ENCODE measurements around the gene ADM5. TPM values are rescaled to one million over a fixed set of nuclear protein-coding genes. Genes with fewer than 3 reads are reported as not detected.

The ADM5 gene
- total RNA-seq, 2 donors from 2014 or later = 1.6 TPM; not detected in 1

DNA sequence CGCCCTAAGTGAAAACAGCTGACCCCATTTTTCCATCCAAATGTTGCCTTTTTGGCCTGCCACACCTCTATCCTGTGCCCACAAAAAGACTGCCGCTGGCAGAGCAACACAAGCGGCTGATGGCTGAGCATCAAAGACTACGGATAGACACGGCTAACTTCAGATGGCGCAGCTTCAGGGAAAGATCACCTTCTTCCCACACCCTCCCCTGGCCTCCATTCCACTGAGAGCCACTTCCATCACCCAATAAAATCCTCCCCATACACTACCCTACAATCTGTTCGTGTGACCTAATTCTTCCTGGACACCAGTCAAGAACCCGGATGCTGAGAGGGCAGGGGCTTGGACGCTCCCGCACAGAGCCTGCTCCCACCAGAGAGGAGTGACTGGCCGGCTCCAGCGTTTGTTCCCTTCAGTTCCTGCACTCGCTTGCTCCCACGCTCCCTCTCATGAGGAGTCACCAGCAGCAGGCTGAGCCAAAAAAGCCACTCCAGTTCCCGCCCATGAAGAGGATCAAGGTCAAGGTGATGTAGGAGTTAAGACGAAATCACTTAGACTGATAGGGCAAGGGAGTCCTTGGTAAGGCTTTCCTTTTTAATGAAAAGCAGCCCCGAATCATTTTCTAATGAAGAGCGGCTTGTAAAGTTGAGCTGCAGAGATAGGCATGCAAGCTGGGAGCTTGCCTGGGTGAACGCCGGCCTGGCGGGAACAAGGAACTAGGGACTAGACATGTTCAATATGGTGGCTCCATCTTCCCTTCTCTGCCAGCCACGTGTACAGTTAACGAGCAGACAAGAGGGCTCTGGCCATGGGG is 38.0 kb downstream of the ADM5 start:
- ATAC-seq (no peak), DNase-seq (peak in 3 of 4 donors; percentile 19 to 49 (median 20))
- no peaks in the 10 kb centered on the region for H3K4me1 ChIP-seq

DNA sequence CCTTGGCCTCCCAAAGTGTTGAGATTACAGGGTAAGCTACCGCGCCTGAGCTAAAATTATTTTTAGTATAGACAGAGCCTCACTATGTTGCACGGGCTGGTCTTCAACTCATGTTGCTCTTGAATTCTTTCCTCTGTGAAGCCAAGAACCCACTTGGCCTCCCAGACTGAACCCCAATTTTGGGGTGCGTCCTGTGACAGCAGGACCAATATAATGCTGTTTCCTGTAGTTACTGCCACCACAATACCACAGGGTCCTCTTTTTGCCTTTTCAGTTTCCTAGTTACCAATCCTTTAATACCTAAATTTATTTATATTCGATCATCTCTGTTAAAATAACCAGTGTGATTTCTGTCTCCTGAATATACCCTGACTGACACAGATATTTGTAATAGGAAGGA is 40.8 kb downstream of the ADM5 start:
- intact Hi-C loops (cut with DNase I) = no loop called here
- H3K27ac ChIP-seq = no peak overlapping the region
- no peaks in the 10 kb centered on the region for H3K36me3 ChIP-seq (replicated peaks in 1 of 2; ENCODE audit: insufficient read depth in 1 of 2, low read depth in 2 of 2)
- DNase-seq (no peak), ATAC-seq (no peak)
- H3K9me3 ChIP-seq = no peaks in the 10 kb centered on the region
- H3K4me1 ChIP-seq = no peaks in the 10 kb centered on the region
- WGBS, 2 donors = 81 to 82% methylated on average over 5 of the region's 5 CpGs
- TF ChIP-seq, protein P1, sequence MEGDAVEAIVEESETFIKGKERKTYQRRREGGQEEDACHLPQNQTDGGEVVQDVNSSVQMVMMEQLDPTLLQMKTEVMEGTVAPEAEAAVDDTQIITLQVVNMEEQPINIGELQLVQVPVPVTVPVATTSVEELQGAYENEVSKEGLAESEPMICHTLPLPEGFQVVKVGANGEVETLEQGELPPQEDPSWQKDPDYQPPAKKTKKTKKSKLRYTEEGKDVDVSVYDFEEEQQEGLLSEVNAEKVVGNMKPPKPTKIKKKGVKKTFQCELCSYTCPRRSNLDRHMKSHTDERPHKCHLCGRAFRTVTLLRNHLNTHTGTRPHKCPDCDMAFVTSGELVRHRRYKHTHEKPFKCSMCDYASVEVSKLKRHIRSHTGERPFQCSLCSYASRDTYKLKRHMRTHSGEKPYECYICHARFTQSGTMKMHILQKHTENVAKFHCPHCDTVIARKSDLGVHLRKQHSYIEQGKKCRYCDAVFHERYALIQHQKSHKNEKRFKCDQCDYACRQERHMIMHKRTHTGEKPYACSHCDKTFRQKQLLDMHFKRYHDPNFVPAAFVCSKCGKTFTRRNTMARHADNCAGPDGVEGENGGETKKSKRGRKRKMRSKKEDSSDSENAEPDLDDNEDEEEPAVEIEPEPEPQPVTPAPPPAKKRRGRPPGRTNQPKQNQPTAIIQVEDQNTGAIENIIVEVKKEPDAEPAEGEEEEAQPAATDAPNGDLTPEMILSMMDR (IDR thresholded peaks at IDR 0.05) = no peak
- TF ChIP-seq POLR2A (IDR thresholded peaks at IDR 0.05) = no peak
- no peak overlapping the region for H3K4me3 ChIP-seq
- no peaks in the 10 kb centered on the region for H3K27me3 ChIP-seq

More for the DNA sequence above, 38.0 kb downstream of the ADM5 start:
- 68 to 71% methylated on average over 20 to 23 of the region's 23 CpGs for WGBS, 2 donors
- Histone ChIP-seq H3K4me3 (no peak overlapping the region), H3K27ac (peak overlapping the region in 1 of 4 donors; percentile 2), H3K27me3 (no peaks in the 10 kb centered on the region), H3K36me3 (replicated peaks in 1 of 2; ENCODE audit: insufficient read depth in 1 of 2, low read depth in 2 of 2) (no peaks in the 10 kb centered on the region), H3K9me3 (no peaks in the 10 kb centered on the region)
- intact Hi-C loops (cut with DNase I) = no loop called here
- TF ChIP-seq POLR2A (IDR thresholded peaks at IDR 0.05) = no peak
- TF ChIP-seq, protein P1 (IDR thresholded peaks at IDR 0.05) = no peak

DNA sequence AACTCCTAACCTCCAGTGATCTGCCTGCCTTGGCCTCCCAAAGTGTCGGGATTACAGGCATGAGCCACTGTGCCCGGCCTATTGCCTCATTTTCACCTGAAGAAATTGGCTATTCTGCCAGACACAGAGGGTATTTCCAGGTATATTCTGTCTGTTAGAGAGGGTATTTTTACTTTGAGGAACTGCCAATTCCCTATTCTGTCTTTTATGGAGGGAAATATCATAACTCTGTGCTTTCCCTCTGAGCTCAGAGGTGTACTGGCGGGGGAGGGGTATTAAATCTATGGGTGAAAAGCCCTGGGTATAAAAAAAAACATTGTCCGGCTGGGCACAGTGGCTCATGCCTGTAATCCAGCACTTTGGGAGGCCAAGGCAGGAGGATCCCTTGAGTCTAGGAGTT is 48.9 kb downstream of the ADM5 start:
- 66 to 76% methylated on average over 4 of the region's 4 CpGs for WGBS, 2 donors
- no peak overlapping the region for H3K4me3 ChIP-seq
- no peak overlapping the region for H3K27ac ChIP-seq
- H3K9me3 ChIP-seq = no peaks in the 10 kb centered on the region
- intact Hi-C loops (cut with DNase I) = no loop called here
- ATAC-seq (no peak), DNase-seq (no peak)
- no peaks in the 10 kb centered on the region for H3K36me3 ChIP-seq (replicated peaks in 1 of 2; ENCODE audit: insufficient read depth in 1 of 2, low read depth in 2 of 2)
- TF ChIP-seq POLR2A (IDR thresholded peaks at IDR 0.05) = no peak
- TF ChIP-seq, protein P1 (IDR thresholded peaks at IDR 0.05) = no peak
- H3K4me1 ChIP-seq = no peaks in the 10 kb centered on the region
- H3K27me3 ChIP-seq = no peaks in the 10 kb centered on the region

DNA sequence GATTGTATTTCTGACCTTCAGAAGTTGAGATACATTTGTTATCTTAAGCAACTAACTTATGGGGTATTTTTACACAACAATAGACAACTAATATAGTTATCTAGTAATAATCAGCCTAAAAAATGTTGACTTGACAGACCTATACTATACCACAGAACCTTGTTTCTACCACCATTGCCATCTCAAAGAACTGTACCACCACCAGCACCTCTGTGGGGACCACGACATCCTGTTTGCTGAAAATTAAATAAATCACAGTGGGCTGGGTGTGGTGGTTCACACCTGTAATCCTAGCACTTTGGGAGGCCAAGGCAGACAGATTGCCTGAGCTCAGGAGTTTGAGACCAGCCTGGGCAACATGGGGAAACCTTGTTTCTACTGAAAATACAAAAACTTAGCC is 49.7 kb downstream of the ADM5 start:
- no peak overlapping the region for H3K4me3 ChIP-seq
- 67 to 86% methylated on average over 1 of the region's 1 CpG for WGBS, 2 donors

More for the DNA sequence above, 49.7 kb downstream of the ADM5 start:
- Histone ChIP-seq H3K27me3 (no peaks in the 10 kb centered on the region), H3K27ac (no peak overlapping the region), H3K36me3 (replicated peaks in 1 of 2; ENCODE audit: insufficient read depth in 1 of 2, low read depth in 2 of 2) (no peaks in the 10 kb centered on the region), H3K9me3 (no peaks in the 10 kb centered on the region), H3K4me1 (no peaks in the 10 kb centered on the region)
- TF ChIP-seq, protein P1 (IDR thresholded peaks at IDR 0.05) = no peak
- no peak for TF ChIP-seq POLR2A (IDR thresholded peaks at IDR 0.05)
- ATAC-seq = no peak
- intact Hi-C loops (cut with DNase I) = no loop called here
- no peak for DNase-seq
